ENCODE data around the gene SCN1A. TPM values are rescaled to one million over a fixed set of nuclear protein-coding genes. Genes with fewer than 3 reads are reported as not detected.

SCN1A gene
- polyA plus RNA-seq, 1 of the 3 experiments (the other 2 are of a cell fraction), result not detected

- no peaks in the 10 kb centered on the region for H3K36me3 ChIP-seq (replicated peaks in 1 of 2; ENCODE audit: control insufficient read depth in 1 of 2, insufficient read depth in 2 of 2, low read length in 1 of 2)
- CTCF ChIA-PET, result interaction anchor here (1.0 kb wide), 1 partner anchor 136 kb away, joined by 3 read pairs; no protein-coding TSS in a partner anchor
- H3K9me3 ChIP-seq, result no peaks in the 10 kb centered on the region
- H3K27me3 ChIP-seq (ENCODE audit: insufficient read depth), result no peaks in the 10 kb centered on the region
- H3K4me1 ChIP-seq (ENCODE audit: control insufficient read depth in 1 of 2, insufficient read depth in 2 of 2, low read depth in 1 of 2, low read length in 1 of 2), result no peaks in the 10 kb centered on the region
- H3K9ac ChIP-seq, result no peak overlapping the region
- no peak overlapping the region; the same call in 1 of the 2 replicates for H2AFZ ChIP-seq (ENCODE audit: low read depth)
- DNase-seq, result no peak
- H3K27ac ChIP-seq (ENCODE audit: low read depth in 2 of 2, low read length in 1 of 2), result no peak overlapping the region
- H3K9me2 ChIP-seq, result no peaks in the 10 kb centered on the region
- H3K4me2 ChIP-seq, result no peak overlapping the region
- no peaks in the 10 kb centered on the region for H3F3A ChIP-seq (replicated peaks; ENCODE audit: insufficient read depth)
- whole genome bisulfite sequencing (ENCODE audit: low lambda C conversion rate), result 27% methylated on average over 1 of the region's 1 CpG
- no peak overlapping the region for H3K4me3 ChIP-seq (ENCODE audit: low read depth in 2 of 2, low read length in 1 of 2)
- no peaks in the 10 kb centered on the region for H4K20me1 ChIP-seq (ENCODE audit: insufficient read depth)
- POLR2A ChIA-PET, result no interaction called here
- H3K79me2 ChIP-seq (ENCODE audit: insufficient read depth), result no peaks in the 10 kb centered on the region
- TF ChIP-seq USF1 (IDR thresholded peaks at IDR 0.05; ENCODE audit: borderline replicate concordance, low read depth) (no peak), EP300 (IDR thresholded peaks at IDR 0.05; ENCODE audit: borderline replicate concordance in 1 of 2, low read depth in 1 of 2, low read length in 1 of 2) (no peak), SMC3 (IDR thresholded peaks at IDR 0.05; ENCODE audit: low read depth, low read length) (no peak), MEF2A (IDR thresholded peaks at IDR 0.05; ENCODE audit: borderline replicate concordance, low read depth) (no peak), USF2 (IDR thresholded peaks at IDR 0.05; ENCODE audit: borderline replicate concordance, low read depth, low read length) (no peak), TAF1 (IDR thresholded peaks at IDR 0.05; ENCODE audit: borderline replicate concordance, low read depth, low read length) (no peak), ZBTB33 (IDR thresholded peaks at IDR 0.05; ENCODE audit: borderline replicate concordance, low read depth) (no peak), NFIC (IDR thresholded peaks at IDR 0.05; ENCODE audit: borderline replicate concordance) (no peak), CTCF (IDR thresholded peaks at IDR 0.05) (no peak), TCF12 (IDR thresholded peaks at IDR 0.05) (no peak), EZH2phosphoT487 (IDR thresholded peaks at IDR 0.05; ENCODE audit: borderline replicate concordance, low read depth) (no peak), TEAD4 (IDR thresholded peaks at IDR 0.05; ENCODE audit: borderline replicate concordance, insufficient read depth) (no peak)
- TF ChIP-seq, protein P1, sequence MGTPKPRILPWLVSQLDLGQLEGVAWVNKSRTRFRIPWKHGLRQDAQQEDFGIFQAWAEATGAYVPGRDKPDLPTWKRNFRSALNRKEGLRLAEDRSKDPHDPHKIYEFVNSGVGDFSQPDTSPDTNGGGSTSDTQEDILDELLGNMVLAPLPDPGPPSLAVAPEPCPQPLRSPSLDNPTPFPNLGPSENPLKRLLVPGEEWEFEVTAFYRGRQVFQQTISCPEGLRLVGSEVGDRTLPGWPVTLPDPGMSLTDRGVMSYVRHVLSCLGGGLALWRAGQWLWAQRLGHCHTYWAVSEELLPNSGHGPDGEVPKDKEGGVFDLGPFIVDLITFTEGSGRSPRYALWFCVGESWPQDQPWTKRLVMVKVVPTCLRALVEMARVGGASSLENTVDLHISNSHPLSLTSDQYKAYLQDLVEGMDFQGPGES (IDR thresholded peaks at IDR 0.05; ENCODE audit: low read depth, low read length), result no peak
These were observed 157.2 kb downstream of the SCN1A start for GRCh38 chr2:165970663-165971062.

Measured in SK-N-SH (cell line).